ENCODE measurements around the gene TBC1D1. TPM values are rescaled to one million over a fixed set of nuclear protein-coding genes. Genes with fewer than 3 reads are reported as not detected.
A peak's percentile ranks its signal among the peaks of the same experiment; 100 is the strongest.

TBC1D1 gene
- polyA plus RNA-seq, 6 donors from 2014 or later: 44.3 to 89.6 (median 62.5) TPM

GRCh38 chr4:38129460-38130227 lies 238.8 kb downstream of the TBC1D1 start:
- Mint-ChIP-seq H3K9me3 (no peaks in the 10 kb centered on the region), H3K27ac (peak overlapping the region in 4 of 6 donors; percentile 10 to 96 (median 42)), H3K4me3 (peak overlapping the region in 1 of 8 donors; percentile 29), H3K4me1 (peaks cover 21 to 27% (median 26%) of the 10 kb centered on the region in 3 donors), H3K36me3 (peaks cover 28 to 41% of the 10 kb centered on the region in 2 donors), H3K27me3 (no peaks in the 10 kb centered on the region)
- ATAC-seq (ENCODE audit: low read depth in 2 of 2) (no peak), DNase-seq (no peak)

DNA sequence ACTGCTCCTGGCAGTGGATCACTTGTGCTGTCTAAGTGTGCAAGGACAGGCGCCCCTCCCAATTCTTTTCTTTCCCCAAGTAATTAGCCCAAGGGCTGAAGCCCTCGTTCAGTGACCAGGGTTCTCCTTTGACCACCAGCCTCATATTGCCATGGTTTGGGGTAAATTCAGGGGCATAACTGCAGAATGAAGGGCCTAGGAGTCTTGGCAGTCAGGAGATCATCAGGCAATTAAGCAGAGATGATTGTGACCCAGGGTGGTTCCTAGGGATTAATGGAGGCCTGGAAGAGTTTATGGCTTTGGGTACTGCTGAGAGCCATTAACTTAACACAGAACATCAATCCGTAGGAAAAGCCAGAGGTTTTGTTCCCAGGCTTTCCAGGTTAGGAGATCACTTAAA lies 240.0 kb downstream of the TBC1D1 start:
- H3K27ac Mint-ChIP-seq: peak overlapping the region in 3 of 6 donors; percentile 26 to 81 (median 65)
- no peaks in the 10 kb centered on the region for H3K27me3 Mint-ChIP-seq
- H3K4me1 Mint-ChIP-seq: peaks cover 21 to 27% (median 26%) of the 10 kb centered on the region in 3 donors
- peaks cover 22 to 38% of the 10 kb centered on the region in 2 donors for H3K36me3 Mint-ChIP-seq
- no peak for DNase-seq
- H3K4me3 Mint-ChIP-seq: peak overlapping the region in 1 of 8 donors; percentile 51
- no peak for ATAC-seq (ENCODE audit: low read depth in 2 of 2)
- no peaks in the 10 kb centered on the region for H3K9me3 Mint-ChIP-seq

- ATAC-seq (ENCODE audit: low read depth in 2 of 2): no peak
- no peak for DNase-seq
- H3K36me3 Mint-ChIP-seq: peaks cover 20 to 39% of the 10 kb centered on the region in 2 donors
- peak overlapping the region in 1 of 8 donors; percentile 69 for H3K4me3 Mint-ChIP-seq
- H3K4me1 Mint-ChIP-seq: peaks cover 21 to 27% (median 26%) of the 10 kb centered on the region in 3 donors
- H3K27me3 Mint-ChIP-seq: no peaks in the 10 kb centered on the region
- H3K27ac Mint-ChIP-seq: peak overlapping the region in 5 of 6 donors; percentile 65 to 86 (median 86)
- no peaks in the 10 kb centered on the region for H3K9me3 Mint-ChIP-seq
These were observed 240.6 kb downstream of the TBC1D1 start for GRCh38 chr4:38131371-38132091.

DNA sequence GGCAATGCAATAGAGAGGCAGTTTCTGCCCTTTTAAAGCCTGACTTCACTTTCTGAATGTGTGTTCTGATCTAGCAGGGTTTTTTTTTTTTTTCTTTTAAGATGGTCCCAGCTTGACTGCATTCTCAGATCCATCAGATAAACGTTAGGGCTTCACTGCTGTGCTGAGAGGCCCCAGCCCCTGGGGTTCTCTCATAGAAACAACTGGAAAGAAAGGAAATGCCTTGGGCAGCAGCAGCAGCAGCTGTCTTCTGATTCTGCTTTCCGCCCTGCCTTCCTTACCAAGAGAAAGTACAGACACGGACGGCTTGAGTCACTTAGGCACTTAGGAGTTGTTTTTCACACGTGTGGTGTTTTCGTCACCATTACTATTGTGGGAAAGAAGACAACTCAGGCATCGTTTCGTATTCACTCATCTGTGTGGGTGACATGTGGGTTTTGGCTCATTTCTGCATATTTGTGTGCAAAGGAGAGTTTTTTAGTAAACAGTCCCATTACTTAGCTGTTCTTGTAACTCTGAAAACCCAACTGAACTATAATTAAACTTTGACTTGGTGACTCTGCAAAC lies 241.3 kb downstream of the TBC1D1 start:
- Mint-ChIP-seq H3K4me1 (peaks cover 21 to 27% (median 26%) of the 10 kb centered on the region in 3 donors), H3K9me3 (no peaks in the 10 kb centered on the region), H3K27me3 (no peaks in the 10 kb centered on the region), H3K27ac (peak overlapping the region in 5 of 6 donors; percentile 65 to 86 (median 86)), H3K4me3 (peak overlapping the region in 1 of 8 donors; percentile 69), H3K36me3 (peaks cover 14 to 34% of the 10 kb centered on the region in 2 donors)
- ATAC-seq (ENCODE audit: low read depth in 2 of 2) (peak; percentile 71 to 78), DNase-seq (peak; percentile 26)

DNA sequence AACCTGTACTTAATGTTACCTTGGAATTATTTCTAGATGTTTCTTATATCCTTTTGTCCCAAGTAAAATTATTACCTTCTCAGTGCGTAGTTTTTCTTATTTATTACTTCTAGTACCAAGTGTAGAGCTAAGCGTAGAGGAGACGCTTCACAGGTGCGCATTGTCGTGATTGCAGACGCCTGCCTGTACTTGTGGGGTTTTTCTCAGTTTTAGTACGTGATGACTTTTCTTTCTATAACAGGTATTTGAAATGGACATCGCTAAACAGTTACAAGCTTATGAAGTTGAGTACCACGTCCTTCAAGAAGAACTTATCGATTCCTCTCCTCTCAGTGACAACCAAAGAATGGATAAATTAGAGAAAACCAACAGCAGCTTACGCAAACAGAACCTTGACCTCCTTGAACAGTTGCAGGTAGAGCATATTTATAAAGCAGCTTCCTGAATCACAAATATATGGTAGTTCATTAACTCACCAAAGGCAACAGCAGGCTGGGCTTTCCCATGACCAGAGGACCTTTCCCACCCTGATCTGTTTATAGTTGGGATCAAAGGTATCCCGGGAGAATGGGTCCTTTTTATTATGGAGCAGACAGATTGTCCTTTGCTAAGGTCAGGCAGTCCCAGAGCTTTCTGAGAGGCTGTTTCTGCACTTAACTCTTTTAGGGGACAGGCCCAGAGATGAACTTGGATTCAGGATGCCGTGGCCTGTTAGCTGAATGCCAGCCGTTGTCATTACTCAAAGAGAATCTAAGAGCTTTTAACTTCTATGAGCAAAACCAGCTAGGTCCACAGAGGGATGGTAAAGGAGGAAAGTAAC lies 242.2 kb downstream of the TBC1D1 start:
- Mint-ChIP-seq H3K4me3 (peak overlapping the region in 1 of 8 donors; percentile 3), H3K4me1 (peaks cover 15 to 21% (median 20%) of the 10 kb centered on the region in 3 donors), H3K9me3 (no peaks in the 10 kb centered on the region), H3K27me3 (no peaks in the 10 kb centered on the region), H3K36me3 (peaks cover 14 to 34% of the 10 kb centered on the region in 2 donors), H3K27ac (peak overlapping the region in 3 of 6 donors; percentile 18 to 58 (median 41))
- no peak for ATAC-seq (ENCODE audit: low read depth in 2 of 2)
- no peak for DNase-seq

DNA sequence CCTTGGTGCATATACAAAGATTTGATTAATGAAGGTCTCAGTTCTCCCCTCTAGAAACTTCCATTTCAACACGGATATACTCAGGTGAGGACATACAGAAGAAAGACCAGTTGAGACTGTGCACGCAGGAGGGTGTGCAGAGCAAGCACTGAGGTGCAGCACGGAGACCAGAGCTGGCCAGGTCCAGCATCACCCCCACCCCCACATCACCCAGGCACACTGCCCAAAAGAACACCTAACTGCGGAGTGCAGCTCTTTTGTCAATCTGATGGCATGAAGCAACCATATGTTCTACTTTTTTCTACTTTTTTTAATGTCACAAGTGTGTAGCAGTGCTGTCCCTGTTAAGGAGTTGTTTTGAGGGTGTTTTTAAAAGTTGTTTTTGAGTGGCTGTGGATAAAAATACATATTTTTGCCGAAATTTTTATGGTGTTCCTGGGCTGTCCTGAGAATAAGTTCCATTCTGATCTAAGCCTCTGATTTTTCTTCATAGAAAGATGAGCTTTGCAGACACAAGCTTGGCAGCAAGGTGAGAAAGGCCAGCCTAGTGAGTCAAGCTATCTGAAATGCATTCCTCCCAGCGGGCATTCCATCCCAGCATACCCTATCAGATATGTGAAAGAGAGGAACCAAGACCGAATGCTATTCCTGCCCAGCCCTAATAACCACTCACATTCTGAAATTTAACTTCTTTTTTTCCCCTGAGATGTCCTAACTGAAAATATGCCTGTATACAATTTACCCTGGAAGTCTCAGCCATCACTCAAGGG lies 243.0 kb downstream of the TBC1D1 start:
- DNase-seq (no peak), ATAC-seq (ENCODE audit: low read depth in 2 of 2) (no peak)
- Mint-ChIP-seq H3K36me3 (peaks cover 21 to 40% of the 10 kb centered on the region in 2 donors), H3K4me1 (peaks cover 9 to 13% (median 12%) of the 10 kb centered on the region in 3 donors), H3K27ac (peak overlapping the region in 4 of 6 donors; percentile 18 to 58 (median 39)), H3K9me3 (no peaks in the 10 kb centered on the region), H3K4me3 (no peak overlapping the region), H3K27me3 (no peaks in the 10 kb centered on the region)

DNA sequence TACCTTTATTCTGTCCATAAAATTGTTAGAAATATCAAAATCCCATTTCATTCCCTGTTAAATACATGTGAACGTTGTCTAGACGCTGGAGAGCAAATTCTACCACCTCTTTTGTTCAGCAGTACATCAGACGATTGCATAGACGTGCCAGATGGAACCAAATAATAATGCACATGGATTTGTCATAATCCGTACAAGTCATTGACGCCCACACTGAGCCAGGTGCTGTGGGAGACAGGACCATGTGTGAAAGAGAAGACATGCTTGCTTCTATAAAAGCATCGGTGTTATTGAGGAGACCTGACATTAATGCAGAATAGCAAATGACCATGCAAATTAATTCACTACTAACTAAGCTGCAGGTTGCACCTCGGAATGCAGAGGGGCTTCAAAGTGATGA lies 244.3 kb downstream of the TBC1D1 start:
- H3K9me3 Mint-ChIP-seq: no peaks in the 10 kb centered on the region
- no peaks in the 10 kb centered on the region for H3K27me3 Mint-ChIP-seq
- H3K4me1 Mint-ChIP-seq: peaks cover 6 to 10% (median 6%) of the 10 kb centered on the region in 3 donors
- DNase-seq (no peak), ATAC-seq (ENCODE audit: low read depth in 2 of 2) (no peak)
- peaks cover 31 to 53% of the 10 kb centered on the region in 2 donors for H3K36me3 Mint-ChIP-seq
- no peak overlapping the region for H3K4me3 Mint-ChIP-seq
- H3K27ac Mint-ChIP-seq: peak overlapping the region in 1 of 6 donors; percentile 33

DNA sequence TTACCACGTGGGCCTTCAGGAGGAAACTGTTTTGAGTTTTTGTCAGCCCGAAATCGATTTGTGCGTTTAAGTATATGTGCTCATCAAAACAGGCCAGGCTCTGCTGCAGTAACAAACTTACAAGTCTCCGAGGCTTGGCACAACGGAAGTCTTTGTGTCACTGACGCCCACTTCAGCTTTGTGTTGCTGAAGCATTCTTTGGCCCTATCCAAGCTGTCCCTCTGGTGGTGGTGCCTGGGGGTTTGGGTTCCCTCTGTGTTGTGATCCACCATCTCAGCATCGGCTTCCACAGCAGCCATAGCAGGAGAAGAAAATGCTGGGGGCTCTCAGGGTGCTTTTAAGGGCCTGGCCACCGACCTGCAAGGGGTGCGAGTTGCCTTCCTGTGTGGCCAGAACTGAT lies 245.7 kb downstream of the TBC1D1 start:
- ATAC-seq (ENCODE audit: low read depth in 2 of 2): no peak
- Mint-ChIP-seq H3K4me1 (peaks cover 2 to 7% (median 5%) of the 10 kb centered on the region in 3 donors), H3K36me3 (peaks cover 31 to 55% of the 10 kb centered on the region in 2 donors), H3K9me3 (no peaks in the 10 kb centered on the region), H3K27ac (peak overlapping the region in 1 of 6 donors; percentile 28), H3K4me3 (no peak overlapping the region), H3K27me3 (no peaks in the 10 kb centered on the region)
- no peak for DNase-seq

- H3K9me3 Mint-ChIP-seq: no peaks in the 10 kb centered on the region
- peaks cover under 1 to 3% (median 1%) of the 10 kb centered on the region in 3 donors for H3K4me1 Mint-ChIP-seq
- H3K36me3 Mint-ChIP-seq: peaks cover 31 to 53% of the 10 kb centered on the region in 2 donors
These were observed 246.2 kb downstream of the TBC1D1 start for GRCh38 chr4:38137080-38137479.

GRCh38 chr4:38138363-38138762 lies 247.5 kb downstream of the TBC1D1 start:
- ATAC-seq (ENCODE audit: low read depth in 2 of 2) (no peak), DNase-seq (no peak)
- Mint-ChIP-seq H3K9me3 (no peaks in the 10 kb centered on the region), H3K4me1 (no peaks in the 10 kb centered on the region), H3K4me3 (no peak overlapping the region), H3K27me3 (no peaks in the 10 kb centered on the region), H3K27ac (no peak overlapping the region), H3K36me3 (peaks cover 28 to 46% of the 10 kb centered on the region in 2 donors)

More at GRCh38 chr4:38137080-38137479, 246.2 kb downstream of the TBC1D1 start:
- Mint-ChIP-seq H3K27me3 (no peaks in the 10 kb centered on the region), H3K27ac (peak overlapping the region in 1 of 6 donors; percentile 28), H3K4me3 (no peak overlapping the region)
- no peak for ATAC-seq (ENCODE audit: low read depth in 2 of 2)
- no peak for DNase-seq

GRCh38 chr4:38139187-38139586 lies 248.3 kb downstream of the TBC1D1 start:
- H3K27ac Mint-ChIP-seq: no peak overlapping the region
- ATAC-seq (ENCODE audit: low read depth in 2 of 2): no peak
- H3K4me1 Mint-ChIP-seq: no peaks in the 10 kb centered on the region
- no peaks in the 10 kb centered on the region for H3K27me3 Mint-ChIP-seq
- H3K36me3 Mint-ChIP-seq: peaks cover 20 to 41% of the 10 kb centered on the region in 2 donors
- H3K4me3 Mint-ChIP-seq: no peak overlapping the region
- H3K9me3 Mint-ChIP-seq: no peaks in the 10 kb centered on the region
- DNase-seq: no peak

- Mint-ChIP-seq H3K36me3 (peaks cover 17 to 34% of the 10 kb centered on the region in 2 donors), H3K27ac (peak overlapping the region in 1 of 6 donors; percentile 18), H3K4me1 (no peaks in the 10 kb centered on the region), H3K9me3 (no peaks in the 10 kb centered on the region), H3K4me3 (no peak overlapping the region), H3K27me3 (no peaks in the 10 kb centered on the region)
- DNase-seq (no peak), ATAC-seq (ENCODE audit: low read depth in 2 of 2) (no peak)
These were observed 249.8 kb downstream of the TBC1D1 start for GRCh38 chr4:38140643-38141203.

Data from naive B cell (primary cell).